ENCODE measurements around the gene FAM131C.
A peak's percentile ranks its signal among the peaks of the same experiment; 100 is the strongest.
"Not testable (repeated sequence)": the region's sequence is repeated elsewhere in the genome, so short reads cannot be mapped to it uniquely, and the experiment has no call there.

Gene FAM131C

DNA sequence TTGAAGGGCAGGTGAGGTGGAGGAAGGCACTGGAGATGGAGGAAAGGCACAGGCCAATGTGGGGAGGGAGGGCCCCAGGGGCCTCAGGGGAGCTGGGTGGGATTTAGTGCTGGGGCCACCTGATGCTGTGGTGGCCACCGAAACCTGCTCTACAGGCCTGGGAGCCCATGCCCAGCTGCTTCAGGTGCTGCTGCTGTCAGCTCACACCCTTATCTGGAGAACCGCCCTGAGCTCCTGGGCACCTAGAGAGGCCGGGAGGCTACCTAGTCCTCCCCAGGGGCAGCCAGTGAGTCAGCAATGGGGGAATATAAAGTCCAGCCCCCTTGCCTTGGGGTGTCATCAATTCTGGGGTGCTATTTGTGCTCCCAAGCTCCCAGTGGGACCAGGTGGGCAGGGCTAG lies 12.2 kb downstream of the FAM131C start:
- in situ Hi-C loops (cut with HindIII; ENCODE audit: low sequenced_read_pairs): no loop called here
- TF ChIP-seq, protein P1, sequence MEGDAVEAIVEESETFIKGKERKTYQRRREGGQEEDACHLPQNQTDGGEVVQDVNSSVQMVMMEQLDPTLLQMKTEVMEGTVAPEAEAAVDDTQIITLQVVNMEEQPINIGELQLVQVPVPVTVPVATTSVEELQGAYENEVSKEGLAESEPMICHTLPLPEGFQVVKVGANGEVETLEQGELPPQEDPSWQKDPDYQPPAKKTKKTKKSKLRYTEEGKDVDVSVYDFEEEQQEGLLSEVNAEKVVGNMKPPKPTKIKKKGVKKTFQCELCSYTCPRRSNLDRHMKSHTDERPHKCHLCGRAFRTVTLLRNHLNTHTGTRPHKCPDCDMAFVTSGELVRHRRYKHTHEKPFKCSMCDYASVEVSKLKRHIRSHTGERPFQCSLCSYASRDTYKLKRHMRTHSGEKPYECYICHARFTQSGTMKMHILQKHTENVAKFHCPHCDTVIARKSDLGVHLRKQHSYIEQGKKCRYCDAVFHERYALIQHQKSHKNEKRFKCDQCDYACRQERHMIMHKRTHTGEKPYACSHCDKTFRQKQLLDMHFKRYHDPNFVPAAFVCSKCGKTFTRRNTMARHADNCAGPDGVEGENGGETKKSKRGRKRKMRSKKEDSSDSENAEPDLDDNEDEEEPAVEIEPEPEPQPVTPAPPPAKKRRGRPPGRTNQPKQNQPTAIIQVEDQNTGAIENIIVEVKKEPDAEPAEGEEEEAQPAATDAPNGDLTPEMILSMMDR (IDR thresholded peaks at IDR 0.05; ENCODE audit: low read depth, low read length): no peak
- no peak overlapping the region for H3K4me3 ChIP-seq (ENCODE audit: low read depth, low read length)
- no peak for DNase-seq (ENCODE audit: low read depth, low spot score)

GRCh38 chr1:16058394-16059120 lies 14.9 kb downstream of the FAM131C start:
- DNase-seq (ENCODE audit: low read depth, low spot score); H3K4me3 ChIP-seq (ENCODE audit: low read depth, low read length); in situ Hi-C loops (cut with HindIII; ENCODE audit: low sequenced_read_pairs): not testable (repeated sequence)

DNA sequence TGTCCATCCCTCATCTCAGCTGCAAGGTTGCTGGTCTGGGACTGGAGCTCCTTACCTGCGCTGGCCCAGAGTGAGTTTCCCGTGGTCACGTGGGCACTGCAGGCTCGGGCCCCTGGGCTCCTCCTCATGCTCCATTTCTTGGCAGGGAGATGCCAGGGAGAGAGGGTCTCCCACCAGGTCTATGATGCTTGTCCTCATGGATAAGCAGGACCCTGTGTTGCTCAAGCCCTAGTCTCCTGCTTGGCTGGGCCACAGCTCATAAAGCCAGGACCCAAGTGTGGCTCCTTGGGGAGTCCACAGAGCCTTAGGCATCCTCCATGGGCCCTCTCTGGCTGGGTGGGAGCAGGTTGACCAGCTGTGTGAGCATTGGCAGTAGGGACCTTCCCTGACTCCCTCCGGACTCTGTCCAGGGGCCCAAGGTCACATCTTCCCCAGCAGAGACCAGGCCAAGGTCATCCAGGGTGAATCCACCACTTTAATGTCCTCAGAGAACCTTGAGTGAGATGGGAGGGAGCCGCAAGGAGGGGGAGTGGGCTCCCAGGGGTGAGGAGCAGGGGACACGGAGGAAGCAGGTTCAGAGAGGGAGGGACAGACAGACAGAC lies 16.0 kb downstream of the FAM131C start:
- H3K4me3 ChIP-seq (ENCODE audit: low read depth, low read length); in situ Hi-C loops (cut with HindIII; ENCODE audit: low sequenced_read_pairs); DNase-seq (ENCODE audit: low read depth, low spot score): not testable (repeated sequence)

GRCh38 chr1:16056521-16056912 lies 16.9 kb downstream of the FAM131C start:
- in situ Hi-C loops (cut with HindIII; ENCODE audit: low sequenced_read_pairs): not testable (repeated sequence)

DNA sequence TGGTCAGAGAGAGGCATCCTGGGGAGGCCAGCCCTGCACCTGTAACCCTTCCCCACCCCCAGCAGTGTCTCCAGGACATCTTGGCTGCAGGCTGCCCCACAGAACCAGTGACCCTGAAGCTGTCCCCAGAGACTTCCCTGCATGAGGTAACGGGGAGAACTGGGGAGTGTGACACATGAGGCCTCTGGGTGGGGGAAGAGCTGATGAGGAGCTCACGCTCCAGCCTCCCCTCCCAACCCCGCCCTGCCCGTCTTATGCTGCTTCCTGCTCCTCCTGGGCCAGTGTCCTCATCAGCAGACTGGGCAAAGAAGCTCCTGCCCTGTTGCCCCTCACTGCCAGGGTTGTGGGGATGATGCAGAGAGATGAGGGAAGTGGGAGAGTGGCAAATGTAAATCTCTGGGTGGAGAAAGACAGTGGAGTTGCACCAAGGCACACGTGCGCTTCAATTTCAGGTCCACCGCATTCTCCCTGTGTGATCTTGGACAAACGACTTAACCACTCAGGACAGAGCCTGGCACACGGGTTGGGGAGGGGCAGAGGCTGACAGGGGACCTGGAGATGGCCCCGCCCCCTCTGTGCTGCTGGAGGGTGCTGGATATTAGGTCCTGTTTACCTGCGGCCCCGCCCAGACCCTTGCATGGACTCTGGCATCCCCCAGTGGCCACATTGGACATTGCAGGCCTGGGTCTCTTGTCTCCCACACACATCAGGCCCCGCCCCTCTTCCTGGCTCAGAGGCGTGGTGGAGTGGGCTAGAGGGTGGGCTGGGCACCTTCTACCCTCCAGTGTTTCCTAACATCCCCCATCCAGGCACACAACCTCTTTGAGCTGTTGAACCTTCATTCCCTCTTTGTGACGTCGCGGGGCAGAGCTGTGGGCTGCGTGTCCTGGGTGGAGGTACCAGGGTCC lies 17.6 kb downstream of the FAM131C start:
- in situ Hi-C loops (cut with HindIII; ENCODE audit: low sequenced_read_pairs): no loop called here
- no peak overlapping the region for H3K4me3 ChIP-seq (ENCODE audit: low read depth, low read length)
- TF ChIP-seq, protein P1 (IDR thresholded peaks at IDR 0.05; ENCODE audit: low read depth, low read length): peak; percentile 99
- peak; percentile 65 for DNase-seq (ENCODE audit: low read depth, low spot score)

More at GRCh38 chr1:16056521-16056912, 16.9 kb downstream of the FAM131C start:
- DNase-seq (ENCODE audit: low read depth, low spot score); H3K4me3 ChIP-seq (ENCODE audit: low read depth, low read length): not testable (repeated sequence)

DNA sequence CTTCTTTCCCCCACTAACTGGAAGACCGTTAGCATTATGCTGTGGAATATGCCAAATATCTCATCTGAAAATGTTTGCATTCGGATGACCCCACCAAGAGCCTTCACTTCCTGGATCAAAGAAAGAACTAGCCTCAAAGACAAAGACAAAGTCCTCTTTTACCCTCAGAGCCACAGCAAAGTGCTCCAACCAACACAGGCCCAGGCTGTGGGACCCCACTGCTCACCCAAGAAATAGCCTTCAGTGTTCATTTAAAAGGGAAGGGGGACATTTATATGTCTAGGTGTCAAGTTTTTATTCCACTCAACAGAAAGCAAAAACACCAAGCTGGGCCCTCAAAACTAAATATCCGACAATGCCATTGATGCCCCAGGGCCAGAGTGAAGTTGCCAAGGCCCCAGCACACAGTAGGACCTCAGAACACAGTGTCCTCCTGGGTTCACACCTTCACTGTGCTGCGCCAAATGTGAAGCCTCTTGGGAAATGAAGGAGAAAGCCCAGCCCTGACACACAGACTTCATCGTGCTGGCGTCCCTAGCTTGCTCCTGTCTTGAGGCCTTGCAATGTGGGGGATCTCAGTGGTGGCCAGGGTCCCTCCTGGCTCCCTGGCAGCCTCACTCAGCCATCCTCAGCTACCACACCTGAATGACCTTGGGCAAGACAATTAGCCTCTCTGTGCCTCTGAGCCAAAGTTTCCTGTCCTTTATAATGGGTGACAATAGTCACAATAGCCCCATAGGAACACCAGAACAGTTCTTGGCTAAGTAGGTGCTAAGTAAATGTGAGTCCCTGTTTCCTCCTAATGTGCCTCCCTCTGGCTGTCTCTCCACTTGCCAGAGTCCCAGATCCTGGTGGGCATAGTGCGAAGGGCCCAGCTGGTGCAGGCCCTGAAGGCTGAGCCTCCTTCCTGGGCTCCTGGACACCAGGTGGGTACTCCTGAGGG lies 18.6 kb downstream of the FAM131C start:
- no peak overlapping the region for H3K4me3 ChIP-seq (ENCODE audit: low read depth, low read length)
- no peak for DNase-seq (ENCODE audit: low read depth, low spot score)
- in situ Hi-C loops (cut with HindIII; ENCODE audit: low sequenced_read_pairs): no loop called here
- TF ChIP-seq, protein P1 (IDR thresholded peaks at IDR 0.05; ENCODE audit: low read depth, low read length): no peak

GRCh38 chr1:16053781-16054502 lies 19.5 kb downstream of the FAM131C start:
- in situ Hi-C loops (cut with HindIII; ENCODE audit: low sequenced_read_pairs): no loop called here
- TF ChIP-seq, protein P1 (IDR thresholded peaks at IDR 0.05; ENCODE audit: low read depth, low read length): no peak
- H3K4me3 ChIP-seq (ENCODE audit: low read depth, low read length): no peak overlapping the region
- DNase-seq (ENCODE audit: low read depth, low spot score): no peak

DNA sequence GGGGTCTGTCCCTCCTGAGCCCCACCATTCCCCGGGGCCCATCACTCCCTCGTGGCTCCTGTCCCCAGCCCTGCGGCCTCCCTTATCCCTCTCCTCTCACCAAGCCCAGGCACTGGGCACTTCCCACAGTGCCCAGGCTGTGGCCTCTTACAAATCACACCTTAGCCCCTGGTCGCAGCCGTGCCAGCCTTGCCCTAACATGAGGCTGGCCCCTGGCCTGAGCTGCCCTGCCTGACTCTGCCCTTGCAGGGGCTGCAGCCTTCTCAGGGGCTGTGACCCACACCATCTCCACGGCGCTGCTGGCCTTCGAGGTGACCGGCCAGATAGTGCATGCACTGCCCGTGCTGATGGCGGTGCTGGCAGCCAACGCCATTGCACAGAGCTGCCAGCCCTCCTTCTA lies 21.5 kb downstream of the FAM131C start:
- in situ Hi-C loops (cut with HindIII; ENCODE audit: low sequenced_read_pairs); DNase-seq (ENCODE audit: low read depth, low spot score); H3K4me3 ChIP-seq (ENCODE audit: low read depth, low read length): not testable (repeated sequence)

Measured in astrocyte of the spinal cord (primary cell).